ENCODE results near the gene DNAH6. TPM values are rescaled to one million over a fixed set of nuclear protein-coding genes. Genes with fewer than 3 reads are reported as not detected.
"Not testable (repeated sequence)": the region's sequence is repeated elsewhere in the genome, so short reads cannot be mapped to it uniquely, and the experiment has no call there.

The DNAH6 gene
- total RNA-seq, 1 experiment from 2014 or later: 0.26 TPM

DNA sequence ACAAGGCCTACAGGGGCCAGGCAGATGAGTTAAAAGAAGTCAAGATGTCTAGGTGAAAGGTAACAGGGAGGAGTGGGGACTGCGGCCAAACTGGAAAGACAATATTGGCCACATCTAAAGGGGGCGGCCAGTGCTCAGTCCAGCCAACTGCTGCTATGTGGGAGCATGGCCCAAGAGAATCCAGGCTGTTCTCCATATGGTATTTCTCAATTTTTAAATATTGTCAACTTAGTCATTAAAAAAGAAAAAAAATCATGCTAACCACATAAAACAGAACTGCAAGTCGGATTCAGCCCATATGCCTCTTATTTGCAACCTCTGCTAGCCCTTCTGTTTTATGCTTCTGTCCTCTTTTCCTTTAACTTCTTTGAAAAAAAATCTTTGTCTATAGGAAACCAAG lies 349.8 kb downstream of the DNAH6 start:
- Histone ChIP-seq H3K4me1 (ENCODE audit: insufficient read depth, low read length) (no peaks in the 10 kb centered on the region), H4K8ac (replicated peaks; ENCODE audit: insufficient read length, low read depth, low read length) (no peak overlapping the region), H4K20me1 (ENCODE audit: control insufficient read depth, insufficient read depth, insufficient read length) (no peaks in the 10 kb centered on the region), H4K91ac (ENCODE audit: insufficient read length, low read depth, low read length) (no peak overlapping the region), H2AK5ac (ENCODE audit: insufficient read length, low read length) (no peak overlapping the region), H2AFZ (ENCODE audit: low read length) (no peak overlapping the region), H2BK15ac (ENCODE audit: low read depth, low read length) (no peak overlapping the region), H2BK12ac (ENCODE audit: insufficient read length, low read depth, low read length) (no peak overlapping the region), H2BK120ac (ENCODE audit: low read depth, low read length, poor library complexity, severe bottlenecking) (no peak overlapping the region), H3K18ac (ENCODE audit: insufficient read length, low read depth, low read length) (no peak overlapping the region), H3K79me1 (ENCODE audit: insufficient read depth, low read depth, low read length, poor library complexity, severe bottlenecking) (no peaks in the 10 kb centered on the region), H3K23ac (ENCODE audit: insufficient read length, low read depth, low read length) (no peak overlapping the region), H3K9ac (ENCODE audit: extremely low read depth, insufficient read length, low read length) (no peak overlapping the region), H2BK5ac (ENCODE audit: insufficient read length, low read length) (no peak overlapping the region), H3K23me2 (ENCODE audit: insufficient read length, low read depth, low read length, poor library complexity, severe bottlenecking) (no peaks in the 10 kb centered on the region), H3K27me3 (ENCODE audit: insufficient read depth, low read length) (no peaks in the 10 kb centered on the region), H2BK20ac (ENCODE audit: low read depth, low read length, poor library complexity, severe bottlenecking) (no peak overlapping the region), H3K27ac (ENCODE audit: insufficient read length, low read depth, low read length) (no peak overlapping the region), H4K5ac (ENCODE audit: insufficient read length, low read depth, low read length) (no peak overlapping the region), H3K14ac (ENCODE audit: insufficient read depth, low read length) (no peak overlapping the region), H3T11ph (ENCODE audit: low read length) (no peak overlapping the region), H3K4me2 (ENCODE audit: insufficient read depth, insufficient read length, low read length) (no peak overlapping the region), H3K4ac (ENCODE audit: low read depth, low read length) (no peak overlapping the region), H3K56ac (ENCODE audit: insufficient read length, low read depth, low read length) (no peak overlapping the region), H3K79me2 (ENCODE audit: insufficient read depth, low read length) (no peaks in the 10 kb centered on the region), H3K9me3 (ENCODE audit: control insufficient read depth, low read depth, low read length) (no peaks in the 10 kb centered on the region)
- no peak overlapping the region for H3K27ac Mint-ChIP-seq
- WGBS (ENCODE audit: extremely low coverage, insufficient read length, low lambda C conversion rate): no CpG with 5 or more reads among the region's 3 CpGs
- H3K4me3 Mint-ChIP-seq: no peak overlapping the region
- TF ChIP-seq, protein P1, sequence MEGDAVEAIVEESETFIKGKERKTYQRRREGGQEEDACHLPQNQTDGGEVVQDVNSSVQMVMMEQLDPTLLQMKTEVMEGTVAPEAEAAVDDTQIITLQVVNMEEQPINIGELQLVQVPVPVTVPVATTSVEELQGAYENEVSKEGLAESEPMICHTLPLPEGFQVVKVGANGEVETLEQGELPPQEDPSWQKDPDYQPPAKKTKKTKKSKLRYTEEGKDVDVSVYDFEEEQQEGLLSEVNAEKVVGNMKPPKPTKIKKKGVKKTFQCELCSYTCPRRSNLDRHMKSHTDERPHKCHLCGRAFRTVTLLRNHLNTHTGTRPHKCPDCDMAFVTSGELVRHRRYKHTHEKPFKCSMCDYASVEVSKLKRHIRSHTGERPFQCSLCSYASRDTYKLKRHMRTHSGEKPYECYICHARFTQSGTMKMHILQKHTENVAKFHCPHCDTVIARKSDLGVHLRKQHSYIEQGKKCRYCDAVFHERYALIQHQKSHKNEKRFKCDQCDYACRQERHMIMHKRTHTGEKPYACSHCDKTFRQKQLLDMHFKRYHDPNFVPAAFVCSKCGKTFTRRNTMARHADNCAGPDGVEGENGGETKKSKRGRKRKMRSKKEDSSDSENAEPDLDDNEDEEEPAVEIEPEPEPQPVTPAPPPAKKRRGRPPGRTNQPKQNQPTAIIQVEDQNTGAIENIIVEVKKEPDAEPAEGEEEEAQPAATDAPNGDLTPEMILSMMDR (conservative IDR thresholded peaks at IDR 0.05): no peak
- H3K9me3 Mint-ChIP-seq: peaks cover 0 to 2% of the 10 kb centered on the region in 2 experiments; a peak in 1 of 5 replicates
- peaks cover 11 to 15% of the 10 kb centered on the region in 2 experiments for H3K4me1 Mint-ChIP-seq
- DNase-seq: no peak
- no peaks in the 10 kb centered on the region; a peak in 1 of 7 replicates for H3K36me3 Mint-ChIP-seq (ENCODE audit: insufficient read depth in 1 of 3, low read depth in 3 of 3)
- peaks cover 64% of the 10 kb centered on the region for H3K27me3 Mint-ChIP-seq (ENCODE audit: low read depth)

DNA sequence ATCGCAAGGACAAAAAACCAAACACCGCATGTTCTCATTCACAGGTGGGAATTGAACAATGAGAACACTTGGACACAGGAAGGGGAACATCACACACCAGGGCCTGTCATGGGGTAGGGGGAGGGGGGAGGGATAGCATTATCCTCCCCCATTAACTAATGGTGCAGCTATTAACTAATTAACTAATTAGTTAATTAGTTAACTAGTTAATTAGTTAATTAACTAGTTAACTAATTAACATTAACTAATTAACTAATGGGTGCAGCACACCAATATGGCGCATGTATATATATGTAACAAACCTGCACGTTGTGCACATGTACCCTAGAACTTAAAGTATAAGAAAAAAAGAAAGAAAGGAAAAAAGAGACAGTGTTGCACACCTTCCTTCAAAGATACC lies 352.0 kb downstream of the DNAH6 start:
- no CpG with 5 or more reads among the region's 4 CpGs for WGBS (ENCODE audit: extremely low coverage, insufficient read length, low lambda C conversion rate)
- H3K27me3 Mint-ChIP-seq (ENCODE audit: low read depth): peaks cover 67% of the 10 kb centered on the region
- not testable (repeated sequence) for H2BK12ac ChIP-seq (ENCODE audit: insufficient read length, low read depth, low read length); H3T11ph ChIP-seq (ENCODE audit: low read length); H3K14ac ChIP-seq (ENCODE audit: insufficient read depth, low read length); H3K4ac ChIP-seq (ENCODE audit: low read depth, low read length); H4K91ac ChIP-seq (ENCODE audit: insufficient read length, low read depth, low read length); H3K4me2 ChIP-seq (ENCODE audit: insufficient read depth, insufficient read length, low read length); H3K9me3 ChIP-seq (ENCODE audit: control insufficient read depth, low read depth, low read length); H2AK5ac ChIP-seq (ENCODE audit: insufficient read length, low read length); H3K27ac Mint-ChIP-seq; H2BK5ac ChIP-seq (ENCODE audit: insufficient read length, low read length); H2BK20ac ChIP-seq (ENCODE audit: low read depth, low read length, poor library complexity, severe bottlenecking); H3K56ac ChIP-seq (ENCODE audit: insufficient read length, low read depth, low read length); H3K18ac ChIP-seq (ENCODE audit: insufficient read length, low read depth, low read length); H3K23ac ChIP-seq (ENCODE audit: insufficient read length, low read depth, low read length); H3K79me2 ChIP-seq (ENCODE audit: insufficient read depth, low read length); H3K79me1 ChIP-seq (ENCODE audit: insufficient read depth, low read depth, low read length, poor library complexity, severe bottlenecking); H3K36me3 Mint-ChIP-seq (ENCODE audit: insufficient read depth in 1 of 3, low read depth in 3 of 3); H3K23me2 ChIP-seq (ENCODE audit: insufficient read length, low read depth, low read length, poor library complexity, severe bottlenecking); H3K9me3 Mint-ChIP-seq; H3K4me1 Mint-ChIP-seq; H2BK120ac ChIP-seq (ENCODE audit: low read depth, low read length, poor library complexity, severe bottlenecking); H2AFZ ChIP-seq (ENCODE audit: low read length); H3K4me3 Mint-ChIP-seq; H2BK15ac ChIP-seq (ENCODE audit: low read depth, low read length); DNase-seq; H3K27me3 ChIP-seq (ENCODE audit: insufficient read depth, low read length); H4K8ac ChIP-seq (replicated peaks; ENCODE audit: insufficient read length, low read depth, low read length); H3K9ac ChIP-seq (ENCODE audit: extremely low read depth, insufficient read length, low read length); H4K20me1 ChIP-seq (ENCODE audit: control insufficient read depth, insufficient read depth, insufficient read length); H3K4me1 ChIP-seq (ENCODE audit: insufficient read depth, low read length); H3K27ac ChIP-seq (ENCODE audit: insufficient read length, low read depth, low read length); H4K5ac ChIP-seq (ENCODE audit: insufficient read length, low read depth, low read length)
